Heart left ventricle (tissue), 13 donors: ENCODE results near the gene PLK5.

Experiments used
- POLR2A ChIP-seq, 2 donors: fragments of 450-650 bp; IDR thresholded peaks; one replicate each; pipeline ENCODE4 v1.6.1; 2017; ENCODE audit warnings: antibody characterized with exemption in 2 of 2, mild to moderate bottlenecking in 2 of 2, moderate library complexity in 2 of 2
- TF ChIP-seq, protein P1 (sequence below), 12 donors: fragments of 200-600 bp; sonication (generic) in 4 of 12; IDR thresholded peaks; one replicate each; pipeline versions ENCODE4 v1.5.0 to v1.8.0; 2018 to 2022; ENCODE audit warnings: antibody characterized with exemption in 12 of 12, mild to moderate bottlenecking in 5 of 12
- donor health status: ischemic (EF 13 %, LVEDD 7.1; RV severe dilation, severe dysfunction).
- donor health status: DM: no; HTN: yes; CAD: no.
- donor health status: DM: no; HTN: no; CAD: no.
- donor health status: ischemic (EF 25% LVEDD 6.9; RV normal size, moderate dysfunction).
- donor health status: ischemic (EF 25% LVEDD 5.7; RV mildly dilated, moderate dysfunction).
- donor health status: ischemic (EF 35%, LVEDD 5.7; RV mildly dilated, moderate dysfunction).
- donor health status: nonischemic (EF 11% LVEDD 7.7; RV severe dilation, severe dysfunction).
- donor health status: DM: yes; HTN: yes; CAD: no.
- donor health status: PGD.
- donor health status: ischemic (EF 29% LVEDD 5.4; RV normal size, mild dysfunction).
- donor health status: nonischemic (EF 23%, LVEDD 6.1; RV moderate dilation, normal function).

DNA sequence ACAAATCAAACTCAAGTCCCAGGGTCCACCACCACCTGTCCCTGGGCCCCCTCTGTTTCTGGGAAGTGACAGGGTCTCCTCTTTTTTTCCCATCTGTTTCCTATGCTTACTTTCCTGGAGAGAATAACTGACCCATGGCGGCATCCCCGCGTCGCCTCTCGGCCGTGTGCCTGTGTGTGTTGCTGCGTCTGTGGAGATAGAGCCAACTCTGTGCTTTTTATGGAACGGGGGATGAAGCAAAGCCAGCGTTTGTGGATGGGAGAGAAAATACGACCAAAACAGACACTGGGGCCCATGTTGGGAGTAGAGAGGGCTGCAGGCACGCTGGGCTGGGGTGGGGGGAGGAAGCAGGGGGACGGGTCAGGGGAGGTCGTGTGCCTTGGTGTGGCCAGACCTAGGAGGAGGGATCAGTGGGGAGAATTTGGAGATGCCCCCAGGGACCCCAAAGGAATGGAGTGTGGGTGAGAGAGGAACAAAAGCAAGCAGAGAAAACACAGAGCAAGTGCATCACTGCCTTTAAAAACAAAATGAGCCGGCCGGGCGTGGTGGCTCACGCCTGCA, 16.6 kb downstream of the PLK5 start:
- TF ChIP-seq, protein P1, sequence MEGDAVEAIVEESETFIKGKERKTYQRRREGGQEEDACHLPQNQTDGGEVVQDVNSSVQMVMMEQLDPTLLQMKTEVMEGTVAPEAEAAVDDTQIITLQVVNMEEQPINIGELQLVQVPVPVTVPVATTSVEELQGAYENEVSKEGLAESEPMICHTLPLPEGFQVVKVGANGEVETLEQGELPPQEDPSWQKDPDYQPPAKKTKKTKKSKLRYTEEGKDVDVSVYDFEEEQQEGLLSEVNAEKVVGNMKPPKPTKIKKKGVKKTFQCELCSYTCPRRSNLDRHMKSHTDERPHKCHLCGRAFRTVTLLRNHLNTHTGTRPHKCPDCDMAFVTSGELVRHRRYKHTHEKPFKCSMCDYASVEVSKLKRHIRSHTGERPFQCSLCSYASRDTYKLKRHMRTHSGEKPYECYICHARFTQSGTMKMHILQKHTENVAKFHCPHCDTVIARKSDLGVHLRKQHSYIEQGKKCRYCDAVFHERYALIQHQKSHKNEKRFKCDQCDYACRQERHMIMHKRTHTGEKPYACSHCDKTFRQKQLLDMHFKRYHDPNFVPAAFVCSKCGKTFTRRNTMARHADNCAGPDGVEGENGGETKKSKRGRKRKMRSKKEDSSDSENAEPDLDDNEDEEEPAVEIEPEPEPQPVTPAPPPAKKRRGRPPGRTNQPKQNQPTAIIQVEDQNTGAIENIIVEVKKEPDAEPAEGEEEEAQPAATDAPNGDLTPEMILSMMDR (IDR thresholded peaks at IDR 0.05): no peak
- no peak for TF ChIP-seq POLR2A (IDR thresholded peaks at IDR 0.05)
